ENCODE results near the gene ZNF718.
A peak's percentile ranks its signal among the peaks of the same experiment; 100 is the strongest.
"Not testable (repeated sequence)": the region's sequence is repeated elsewhere in the genome, so short reads cannot be mapped to it uniquely, and the experiment has no call there.

Gene ZNF718

DNA sequence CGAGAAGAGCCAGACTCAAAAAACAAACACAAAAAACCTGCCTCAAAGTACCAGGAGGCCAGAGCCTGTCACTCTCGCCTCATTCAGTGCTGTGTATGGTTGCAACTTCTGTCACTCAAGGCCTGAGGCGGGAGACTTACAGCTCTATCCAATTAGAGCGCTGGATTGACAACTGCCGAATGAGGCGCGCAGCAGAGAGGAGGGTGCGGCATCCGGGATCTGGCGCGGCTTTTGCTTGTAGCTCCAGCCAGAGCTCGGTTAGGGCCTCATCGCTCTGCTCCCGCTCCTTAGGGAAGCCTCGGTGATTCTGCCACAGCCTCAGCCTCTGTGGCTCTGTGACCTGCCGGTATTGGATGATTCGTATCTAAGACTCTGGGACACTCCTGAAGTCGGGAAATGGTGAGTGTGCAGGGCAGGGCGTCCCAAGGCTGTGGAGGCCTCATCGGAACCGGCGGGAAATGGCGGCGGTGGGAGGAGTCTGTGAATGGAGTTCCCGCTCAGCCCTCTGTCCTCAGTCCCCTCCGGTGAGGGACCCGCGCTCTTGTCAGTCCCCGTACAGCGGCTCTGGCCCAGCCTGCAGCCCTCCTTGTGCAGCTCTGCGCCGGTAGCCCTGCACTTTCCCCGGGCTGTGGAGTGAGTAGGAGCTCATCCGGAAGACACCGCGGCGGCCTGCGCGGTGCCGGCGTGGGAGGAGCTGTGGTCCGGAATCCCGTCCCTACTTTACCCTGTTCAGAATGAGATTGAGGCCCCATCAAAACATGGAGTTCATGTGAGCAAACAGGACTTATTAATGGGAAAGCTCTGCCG, at the start of gene ZNF718:
TSS of gene ZNF718 (plus strand) at position 227 of the 807 bp plus-strand sequence. CDS start at position 397, 170 bp downstream.
- peak; percentile 93 for DNase-seq (ENCODE audit: low read depth, low spot score)

DNA sequence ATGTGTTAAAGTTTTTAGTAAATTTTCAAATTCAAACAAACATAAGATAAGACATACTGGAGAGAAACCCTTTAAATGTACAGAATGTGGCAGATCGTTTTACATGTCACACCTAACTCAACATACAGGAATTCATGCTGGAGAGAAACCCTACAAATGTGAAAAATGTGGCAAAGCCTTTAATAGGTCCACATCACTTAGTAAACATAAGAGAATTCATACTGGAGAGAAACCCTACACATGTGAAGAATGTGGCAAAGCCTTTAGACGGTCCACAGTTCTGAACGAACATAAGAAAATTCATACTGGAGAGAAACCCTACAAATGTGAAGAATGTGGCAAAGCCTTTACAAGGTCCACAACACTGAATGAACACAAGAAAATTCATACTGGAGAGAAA, 38.4 kb upstream of the ZNF718 start:
- DNase-seq (ENCODE audit: low read depth, low spot score) = no peak

DNA sequence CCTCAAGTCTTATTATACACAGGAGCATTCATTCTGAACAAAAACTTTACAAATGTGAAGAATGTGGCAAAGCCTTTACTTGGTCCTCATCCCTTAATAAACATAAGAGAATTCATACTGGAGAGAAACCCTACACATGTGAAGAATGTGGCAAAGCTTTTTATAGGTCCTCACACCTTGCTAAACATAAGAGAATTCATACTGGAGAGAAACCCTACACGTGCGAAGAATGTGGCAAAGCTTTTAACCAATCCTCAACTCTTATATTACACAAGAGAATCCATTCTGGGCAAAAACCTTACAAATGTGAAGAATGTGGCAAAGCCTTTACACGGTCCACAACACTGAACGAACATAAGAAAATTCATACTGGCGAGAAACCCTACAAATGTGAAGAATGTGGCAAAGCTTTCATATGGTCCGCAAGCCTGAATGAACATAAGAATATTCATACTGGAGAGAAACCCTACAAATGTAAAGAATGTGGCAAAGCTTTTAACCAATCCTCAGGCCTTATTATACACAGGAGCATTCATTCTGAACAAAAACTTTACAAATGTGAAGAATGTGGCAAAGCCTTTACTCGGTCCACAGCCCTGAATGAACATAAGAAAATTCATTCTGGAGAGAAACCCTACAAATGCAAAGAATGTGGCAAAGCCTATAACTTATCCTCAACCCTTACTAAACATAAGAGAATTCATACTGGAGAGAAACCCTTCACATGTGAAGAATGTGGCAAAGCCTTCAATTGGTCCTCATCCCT, 37.6 kb upstream of the ZNF718 start:
- DNase-seq (ENCODE audit: low read depth, low spot score) = not testable (repeated sequence)

DNA sequence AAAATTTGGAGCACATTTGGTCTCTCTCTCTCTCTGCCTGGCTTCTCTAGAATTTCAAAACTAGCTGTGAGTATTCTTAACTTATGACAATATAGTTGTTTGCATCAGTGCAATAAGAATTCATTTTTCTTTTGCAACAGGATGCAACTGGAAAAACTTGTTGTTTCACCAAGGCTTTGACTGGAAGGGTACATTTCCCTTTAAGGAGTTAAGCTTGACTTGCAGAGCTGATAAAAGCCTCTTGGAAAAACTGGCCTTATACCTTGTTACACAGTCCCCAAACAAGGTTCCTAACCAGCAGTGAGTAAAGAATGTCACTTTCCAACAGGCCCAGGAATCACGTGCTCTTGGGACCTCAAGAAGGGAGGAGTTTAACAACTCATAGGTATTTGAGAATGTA, 25.9 kb upstream of the ZNF718 start:
- no peak for DNase-seq (ENCODE audit: low read depth, low spot score)

DNA sequence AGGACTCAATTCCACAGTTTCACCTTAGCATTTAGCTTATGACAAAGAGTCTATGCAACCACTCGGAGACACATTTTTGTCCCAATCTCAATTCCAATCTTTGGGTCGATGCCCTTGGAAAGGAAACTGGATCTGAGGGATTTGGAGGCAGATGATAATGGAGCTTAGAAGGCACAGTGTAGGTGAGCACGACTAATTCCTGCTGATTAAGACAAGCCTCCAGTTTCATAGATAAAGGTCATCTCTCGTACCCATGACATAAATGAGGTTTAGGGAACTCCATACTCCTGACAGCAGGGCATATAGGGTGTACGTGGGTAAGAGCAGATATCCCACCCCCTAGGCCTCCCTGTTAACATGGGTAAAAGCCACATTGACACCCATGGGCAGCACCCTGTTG, 24.4 kb upstream of the ZNF718 start:
- DNase-seq (ENCODE audit: low read depth, low spot score) = no peak

DNA sequence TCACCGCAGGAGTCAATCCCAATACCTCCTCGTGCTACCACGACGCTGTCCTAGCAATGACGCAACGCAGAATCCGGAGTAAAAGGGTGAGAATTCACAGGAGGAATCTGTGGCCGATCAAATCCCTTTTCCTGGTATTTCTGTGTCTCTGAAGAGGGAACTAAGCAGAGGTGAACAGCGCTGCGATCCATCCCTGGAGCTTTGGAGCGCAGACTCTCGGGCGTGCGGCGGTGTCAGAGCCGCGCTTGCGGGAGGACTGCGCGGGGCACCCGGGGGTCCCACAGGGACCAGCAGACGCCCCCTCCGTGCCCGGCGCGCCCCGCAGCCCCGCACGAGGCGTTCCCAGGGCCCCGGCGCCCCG, 17.2 kb upstream of the ZNF718 start:
- no peak for DNase-seq (ENCODE audit: low read depth, low spot score)

DNA sequence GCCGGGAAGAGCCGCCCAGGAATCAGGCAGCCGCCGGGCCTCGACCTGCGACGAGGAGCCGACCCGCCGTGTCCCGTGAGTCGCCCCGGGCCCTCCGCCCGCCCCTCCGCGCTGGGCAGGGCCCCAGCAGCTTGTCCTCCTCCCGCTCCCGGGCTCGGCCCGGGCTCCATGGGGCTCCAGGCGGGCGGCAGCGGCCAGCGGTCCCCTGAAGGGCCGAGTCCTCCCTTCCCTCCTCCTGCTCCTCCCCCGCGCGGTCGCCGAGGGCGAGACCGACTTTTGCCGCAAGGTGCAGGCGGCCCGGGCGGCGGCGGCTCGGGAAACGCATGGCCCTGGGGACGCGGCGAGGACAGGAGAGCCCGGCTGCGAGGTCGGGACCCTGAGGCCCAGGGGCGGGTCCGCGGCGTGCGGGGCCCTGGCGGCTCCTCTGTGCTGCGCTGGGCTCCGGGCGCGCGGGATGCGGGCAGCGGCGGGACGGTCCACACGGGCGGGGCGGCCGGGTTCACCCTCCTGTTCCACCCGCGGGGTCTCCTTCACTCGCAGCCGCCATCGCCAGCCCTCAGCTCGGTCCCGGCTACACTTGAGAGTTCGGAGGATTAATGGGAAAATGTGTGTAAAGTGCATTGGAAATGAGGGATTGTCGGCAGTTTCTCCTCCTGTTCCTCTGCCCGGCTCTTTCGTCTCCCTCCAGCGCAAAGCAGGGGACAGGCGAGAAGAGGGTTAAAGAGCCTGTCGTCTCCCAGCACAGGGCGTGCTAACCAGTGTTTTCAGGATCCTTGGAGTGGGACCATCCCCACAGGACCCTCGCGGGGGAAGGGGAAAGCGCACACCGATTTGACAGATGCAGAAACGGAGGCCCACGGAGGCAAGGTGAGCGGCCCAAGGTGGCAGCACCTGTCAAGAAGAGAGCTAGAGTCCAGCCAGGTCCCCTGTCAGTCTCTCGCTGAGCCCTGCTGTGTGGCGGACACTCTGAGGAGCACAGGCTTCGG, 16.6 kb upstream of the ZNF718 start:
- no peak for DNase-seq (ENCODE audit: low read depth, low spot score)

DNA sequence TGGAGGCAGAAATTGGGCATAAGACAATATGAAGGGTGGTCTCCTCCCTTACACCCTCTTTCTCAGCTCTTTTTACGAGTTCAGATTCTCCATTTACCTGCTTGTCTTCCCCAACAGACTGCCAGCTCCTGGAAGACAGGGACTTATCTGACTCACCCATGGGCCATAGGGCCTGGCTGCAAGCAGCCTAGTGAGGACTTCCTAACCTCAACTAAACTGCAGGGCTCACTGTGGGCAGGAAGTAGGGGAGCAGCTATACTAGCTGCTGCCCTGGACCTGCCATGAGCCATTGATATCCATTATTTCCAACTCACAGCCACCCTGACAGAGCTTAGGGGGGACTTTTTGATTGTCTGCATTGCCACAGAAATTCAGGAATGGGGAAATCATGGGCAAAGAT, 11.5 kb upstream of the ZNF718 start:
- no peak for DNase-seq (ENCODE audit: low read depth, low spot score)

DNA sequence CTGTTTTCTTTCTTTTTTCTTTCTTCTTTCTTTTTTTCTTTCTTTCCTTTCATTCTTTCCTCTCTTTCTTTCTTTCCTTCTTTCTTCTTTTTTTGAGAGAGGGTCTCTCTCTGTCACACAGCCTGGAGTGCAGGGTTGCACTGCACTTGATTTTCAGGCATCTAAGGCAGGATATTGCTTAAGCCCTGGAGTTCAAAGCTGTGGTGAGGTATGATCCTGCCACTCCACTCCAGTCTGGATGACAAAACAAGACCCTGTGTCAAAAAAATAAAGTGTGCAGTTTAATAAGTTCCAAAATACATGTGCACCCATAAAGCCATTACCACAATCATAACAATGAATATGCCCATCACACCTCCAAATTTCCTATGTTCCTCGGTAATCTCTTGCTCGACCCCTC, 10.6 kb upstream of the ZNF718 start:
- no peak for DNase-seq (ENCODE audit: low read depth, low spot score)

DNA sequence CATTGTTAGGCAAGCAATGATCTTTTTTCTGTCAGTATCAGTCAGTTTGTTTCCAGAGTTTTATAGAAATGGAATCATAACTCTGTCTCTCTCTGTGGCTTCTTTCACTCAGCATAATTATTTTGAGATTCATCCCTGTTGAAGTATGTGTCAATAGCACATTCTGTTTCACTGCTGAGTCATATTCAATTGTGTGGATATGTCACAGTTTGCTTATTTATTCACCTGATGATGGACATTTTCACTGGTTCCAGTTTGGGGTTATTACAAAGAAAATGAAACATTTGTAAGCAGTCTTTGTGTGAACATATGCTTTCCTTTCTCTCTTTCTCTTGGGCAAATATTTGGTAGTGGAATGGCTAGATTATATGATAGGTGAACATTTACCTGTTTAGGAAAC, 10.2 kb upstream of the ZNF718 start:
- DNase-seq (ENCODE audit: low read depth, low spot score) = no peak

DNA sequence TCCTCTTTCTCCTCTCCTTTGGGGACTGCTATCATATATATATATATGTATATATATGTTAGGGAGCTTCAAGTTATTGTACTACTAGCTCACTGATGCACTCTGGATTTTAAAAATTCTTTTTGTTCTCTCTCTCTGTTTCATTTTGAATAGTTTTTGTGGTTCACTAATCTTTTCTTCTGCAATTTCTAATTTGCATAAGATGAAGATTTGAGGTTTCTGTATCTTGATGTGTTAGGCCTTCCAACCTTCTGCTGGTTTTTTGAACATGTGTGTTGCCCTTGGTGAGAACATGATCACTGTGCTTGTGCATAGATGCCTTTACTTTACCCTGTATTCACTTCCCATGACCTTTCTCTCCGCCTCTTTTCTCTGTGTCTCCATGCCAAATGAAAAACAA, 7.8 kb upstream of the ZNF718 start:
- DNase-seq (ENCODE audit: low read depth, low spot score) = no peak

DNA sequence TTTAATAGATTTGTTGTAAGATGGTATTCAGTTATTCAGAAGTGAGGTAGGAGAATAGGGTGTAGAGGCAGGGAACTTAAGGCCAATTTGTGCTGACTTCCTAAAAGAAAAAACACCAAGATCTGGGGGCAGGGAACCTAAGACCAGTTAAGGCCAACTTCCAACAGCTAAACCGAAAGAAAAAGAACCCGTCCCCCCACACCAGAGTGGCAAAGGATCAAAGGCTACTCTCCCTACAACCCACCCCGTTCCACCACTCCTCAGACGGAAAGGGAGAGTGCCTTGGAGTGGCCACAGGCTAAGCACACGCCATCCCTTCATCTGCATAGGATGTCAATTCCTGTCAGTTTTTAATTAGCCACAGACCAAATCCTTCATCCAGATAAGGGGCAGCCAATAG, 3.7 kb upstream of the ZNF718 start:
- DNase-seq (ENCODE audit: low read depth, low spot score) = no peak

DNA sequence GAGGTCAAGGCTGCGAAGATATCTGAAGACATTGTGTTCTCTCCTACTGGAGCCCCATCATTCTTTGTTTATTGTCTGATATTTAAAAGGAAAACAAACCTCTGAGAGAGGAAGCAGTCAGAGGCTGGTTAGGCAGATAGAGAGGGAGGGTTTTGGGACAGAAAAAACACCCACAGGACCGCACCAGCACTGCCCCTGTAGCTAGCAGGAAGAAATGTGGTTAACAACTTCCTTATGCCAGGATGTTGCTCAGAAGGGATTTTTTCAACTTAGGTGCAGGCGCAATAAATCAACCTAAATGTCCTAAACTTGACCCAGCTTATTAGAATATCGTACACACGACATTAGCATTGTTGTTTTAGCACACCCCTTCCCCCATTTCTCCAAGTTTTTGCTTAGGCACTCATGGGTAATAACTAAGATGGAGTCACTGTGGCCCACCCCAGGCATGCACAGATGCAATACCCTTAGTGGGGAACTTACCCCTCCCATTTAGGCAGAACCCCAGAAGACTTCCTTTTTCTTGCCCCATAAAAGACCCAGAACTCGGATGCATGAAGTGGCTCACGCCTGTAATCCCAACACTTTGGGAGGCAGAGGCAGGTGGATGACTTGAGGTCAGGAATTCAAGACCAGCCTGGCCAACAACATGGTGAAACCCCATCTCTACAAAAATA, 2.8 kb upstream of the ZNF718 start:
- DNase-seq (ENCODE audit: low read depth, low spot score) = no peak

DNA sequence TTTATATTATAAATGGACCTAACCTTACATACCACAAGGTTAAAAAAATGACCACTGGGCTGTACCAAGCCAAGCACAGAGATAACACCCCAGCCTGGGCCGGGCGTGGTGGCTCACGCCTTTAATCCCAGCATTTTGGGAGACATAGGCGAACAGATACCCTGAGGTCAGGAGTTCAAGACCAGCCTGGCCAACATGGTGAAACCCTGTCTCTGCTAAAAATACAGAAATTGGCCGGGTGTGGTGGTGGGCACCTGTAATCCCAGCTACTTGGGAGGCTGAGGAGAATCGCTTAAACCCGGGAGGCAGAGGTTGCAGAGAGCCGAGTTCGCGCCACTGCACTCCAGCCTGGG, 403 bp upstream of the ZNF718 start:
- DNase-seq (ENCODE audit: low read depth, low spot score) = not testable (repeated sequence)

DNA sequence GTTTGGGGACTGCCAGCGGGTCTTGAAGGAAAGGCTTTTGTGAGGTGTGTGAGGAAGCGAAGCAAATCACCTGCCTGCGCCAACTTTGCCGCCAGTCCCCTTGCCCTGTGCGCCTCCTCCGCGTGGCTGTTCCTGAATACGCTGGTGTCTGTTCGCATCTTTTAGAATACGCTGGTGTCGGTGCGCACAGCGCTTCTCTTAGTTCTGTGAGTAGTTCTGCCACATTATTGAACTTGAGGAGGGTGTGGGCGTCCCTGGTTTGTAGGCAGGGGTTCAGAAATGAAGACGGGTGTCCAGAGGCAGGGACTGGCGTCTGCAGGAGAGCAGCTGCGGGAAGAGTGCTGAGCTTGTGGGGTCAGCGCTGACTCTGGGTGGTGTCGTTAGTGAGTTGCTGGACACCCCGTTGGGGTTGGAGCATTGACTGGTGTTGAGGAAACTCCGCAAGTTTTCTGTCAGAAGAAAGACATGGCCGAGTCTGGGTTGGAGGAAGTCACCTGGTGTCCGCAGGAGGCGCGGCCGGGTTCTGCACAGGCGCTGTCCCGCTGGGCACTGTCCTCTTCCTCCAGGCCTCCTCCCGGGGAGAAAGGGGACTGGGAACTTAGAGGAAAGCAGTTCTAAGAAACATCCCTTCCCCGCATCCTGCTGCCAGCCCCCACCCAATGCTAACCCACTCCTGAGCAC, 930 bp downstream of the ZNF718 start:
- DNase-seq (ENCODE audit: low read depth, low spot score) = no peak

DNA sequence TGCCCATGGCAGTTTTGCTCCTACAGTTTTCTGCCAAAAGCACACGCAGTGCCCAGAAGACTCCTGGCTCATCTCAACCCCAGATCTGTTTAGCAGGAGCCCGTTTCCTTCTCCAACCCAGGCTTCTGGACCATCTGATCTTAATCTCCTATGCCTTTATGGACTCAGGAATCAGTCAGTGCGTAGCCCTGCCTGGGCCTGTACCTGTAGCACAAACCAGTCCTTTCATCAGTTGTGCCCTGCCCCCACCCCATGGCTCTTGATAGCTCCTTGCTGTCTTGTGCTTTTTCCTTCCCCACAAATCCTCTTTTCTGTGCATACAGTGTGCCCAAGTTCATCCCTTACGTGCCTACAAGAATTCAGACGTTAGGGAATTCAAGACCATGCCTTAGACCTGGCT, 1.5 kb downstream of the ZNF718 start:
- no peak for DNase-seq (ENCODE audit: low read depth, low spot score)

DNA sequence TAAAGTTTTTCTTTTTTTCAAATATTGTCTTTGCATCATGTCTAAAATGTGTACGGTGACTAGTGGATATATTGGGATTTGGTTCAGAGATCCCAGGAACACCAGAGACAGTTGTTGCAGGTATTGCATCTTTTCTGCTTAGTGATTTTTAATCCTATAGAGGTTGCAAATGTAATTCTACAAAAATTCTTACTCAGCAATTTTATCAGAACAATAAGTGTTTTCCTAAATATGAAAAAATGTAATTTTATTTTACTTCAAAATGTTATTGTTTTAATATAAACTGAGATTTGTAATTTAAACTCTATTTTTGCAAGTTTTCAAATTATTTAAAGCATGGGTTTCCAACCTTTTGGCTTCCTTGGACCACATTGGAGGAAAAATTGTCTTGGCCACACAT, 8.2 kb downstream of the ZNF718 start:
- DNase-seq (ENCODE audit: low read depth, low spot score) = no peak

DNA sequence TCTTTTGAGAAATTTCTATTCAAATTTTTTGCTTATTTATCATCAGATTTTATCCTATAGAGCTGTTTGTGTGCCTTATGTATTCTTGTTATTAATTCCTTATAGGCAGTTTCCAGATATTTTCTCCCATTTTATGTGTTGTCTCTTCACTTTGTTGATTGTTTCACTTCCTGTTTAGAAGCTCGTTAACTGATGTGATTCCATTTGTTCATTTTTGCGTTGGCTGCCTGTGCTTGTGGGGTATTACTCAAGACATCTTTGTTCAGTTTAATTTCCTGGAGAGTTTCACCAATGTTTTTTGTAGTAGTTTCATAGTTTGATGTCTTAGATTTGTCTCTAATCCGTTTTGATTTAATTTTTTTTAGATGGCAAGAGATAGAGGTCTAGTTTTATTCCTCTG, 14.6 kb downstream of the ZNF718 start:
- DNase-seq (ENCODE audit: low read depth, low spot score) = no peak

DNA sequence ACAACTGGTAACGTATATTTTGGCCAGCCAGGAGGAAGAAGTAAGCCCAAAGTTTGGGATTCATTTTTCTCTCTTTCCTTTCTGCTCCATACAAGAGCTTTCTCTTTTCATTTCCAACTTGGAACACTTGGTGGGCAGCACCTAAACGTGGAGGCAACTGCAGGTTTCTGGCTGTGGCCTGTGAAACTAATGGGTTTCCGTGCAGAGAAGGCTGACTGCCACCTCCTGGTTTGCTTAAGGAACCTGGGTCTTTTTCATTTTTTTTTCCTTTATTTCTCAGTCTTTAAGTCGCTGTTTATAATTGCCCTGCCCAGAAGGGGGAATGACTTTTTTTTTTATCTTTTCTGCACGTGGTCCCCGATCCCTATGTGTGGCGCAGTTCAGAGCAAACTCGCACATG, 15.4 kb downstream of the ZNF718 start:
- no peak for DNase-seq (ENCODE audit: low read depth, low spot score)

DNA sequence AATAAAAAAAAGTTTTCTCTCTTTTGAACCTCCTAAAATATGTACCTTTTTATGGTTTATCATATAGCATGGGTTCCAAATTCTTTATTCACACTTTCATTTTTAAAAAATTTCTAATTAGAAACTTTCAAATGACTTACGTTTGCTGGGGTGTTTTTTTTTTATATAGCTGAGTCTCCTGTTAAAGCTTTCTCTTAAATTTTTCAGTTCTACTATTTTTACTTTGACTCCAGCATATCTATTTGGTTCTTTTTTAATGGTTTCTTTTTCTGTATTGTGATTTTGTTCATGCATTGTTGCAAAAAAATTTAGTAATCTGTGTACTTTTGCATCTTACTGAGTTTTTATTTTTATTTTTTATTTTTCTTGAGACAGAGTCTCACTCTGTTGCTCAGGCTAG, 22.3 kb downstream of the ZNF718 start:
- no peak for DNase-seq (ENCODE audit: low read depth, low spot score)

DNA sequence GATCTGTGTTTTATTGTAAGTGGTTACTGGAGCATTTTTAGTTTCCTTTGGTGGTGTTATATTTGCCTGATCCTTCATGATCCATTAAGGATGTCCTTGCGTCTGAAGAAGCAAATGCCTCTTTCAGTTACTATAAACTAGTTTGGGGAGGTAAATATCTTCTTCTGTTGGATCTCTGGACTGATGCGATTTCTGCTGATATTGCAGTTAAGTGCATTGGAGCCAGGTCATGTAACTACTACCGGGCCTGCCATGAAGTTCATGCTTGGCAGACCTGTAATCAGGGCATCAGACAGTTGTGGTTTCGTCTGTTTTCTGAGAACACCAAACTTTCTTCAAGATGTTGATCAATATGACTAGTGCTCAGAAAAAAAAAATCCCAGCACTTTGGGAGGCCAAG, 22.9 kb downstream of the ZNF718 start:
- no peak for DNase-seq (ENCODE audit: low read depth, low spot score)

Measured in smooth muscle cell of the brain vasculature (primary cell).